Tibial nerve (tissue), 4 donors: Measurements from ENCODE around the gene TUBB4B. TPM values are rescaled to one million over a fixed set of nuclear protein-coding genes. Genes with fewer than 3 reads are reported as not detected.

Experiments
- DNase-seq, 2 donors: peaks; one replicate each; pipeline ENCODE4 v3.0.0-alpha.2; 2019; ENCODE audit warnings: low spot score in 2 of 2
- H3K27ac ChIP-seq, 4 donors: fragments of 200-600 bp; sonication (generic) in 3 of 4; one replicate each; pipeline ENCODE4 v1.5.1; 2017 to 2019; ENCODE audit warnings: mild to moderate bottlenecking in 1 of 4
- H3K27me3 ChIP-seq, 2 donors: fragments of 200-600 bp; sonication (generic) in 1 of 2; one replicate each; pipeline versions ENCODE4 v1.5.1 to v1.6.0; 2017 to 2019
- H3K36me3 ChIP-seq, 3 donors: fragments of 200-600 bp; sonication (generic); one replicate each; pipeline ENCODE4 v1.5.1; 2018 to 2019
- H3K4me1 ChIP-seq, 4 donors: fragments of 200-600 bp; sonication (generic) in 3 of 4; one replicate each; pipeline ENCODE4 v1.5.1; 2017 to 2019
- H3K4me3 ChIP-seq, 4 donors: fragments of 200-600 bp; sonication (generic) in 3 of 4; one replicate each; pipeline ENCODE4 v1.5.1; 2017 to 2019; ENCODE audit warnings: mild to moderate bottlenecking in 1 of 4, moderate library complexity in 1 of 4
- H3K9me3 ChIP-seq, 4 donors: fragments of 200-600 bp; sonication (generic) in 3 of 4; one replicate each; pipeline ENCODE4 v1.5.1; 2017 to 2019
- EP300 ChIP-seq, 2 donors: sonication (generic); formaldehyde crosslinking; IDR thresholded peaks; one replicate each; pipeline ENCODE4 v1.6.1; 2017; ENCODE audit warnings: antibody characterized with exemption in 2 of 2, mild to moderate bottlenecking in 1 of 2
- POLR2A ChIP-seq, 2 donors: fragments of 450-650 bp; IDR thresholded peaks; one replicate each; pipeline ENCODE4 v1.6.1; 2017; ENCODE audit warnings: antibody characterized with exemption in 2 of 2, mild to moderate bottlenecking in 2 of 2, moderate library complexity in 2 of 2
- WGBS, 2 donors: methylation state at CpG; one replicate each; pipeline ENCODE4 v1.1.5; 2018; 5-methylcytosine and 5-hydroxymethylcytosine counted together
- total RNA-seq, 4 donors: library from RNA; depleted of rRNA; stranded (reverse); fragments of >200 nt; gene quantifications; one replicate each; pipeline ENCODE4 v1.1.0, GENCODE V29; 2016
- TF ChIP-seq, protein P1 (sequence below), 5 experiments: fragments of 200-600 bp in 3 of 5; fragments of 450-650 bp in 2 of 5; sonication (generic) in 3 of 5; IDR thresholded peaks; one replicate each; pipeline ENCODE4 v1.5.1; 2016 to 2019; ENCODE audit warnings: antibody characterized with exemption in 5 of 5, mild to moderate bottlenecking in 3 of 5, moderate library complexity in 2 of 5

TUBB4B gene
- total RNA-seq, 4 donors from 2014 or later: 102 to 190 (median 161) TPM

DNA sequence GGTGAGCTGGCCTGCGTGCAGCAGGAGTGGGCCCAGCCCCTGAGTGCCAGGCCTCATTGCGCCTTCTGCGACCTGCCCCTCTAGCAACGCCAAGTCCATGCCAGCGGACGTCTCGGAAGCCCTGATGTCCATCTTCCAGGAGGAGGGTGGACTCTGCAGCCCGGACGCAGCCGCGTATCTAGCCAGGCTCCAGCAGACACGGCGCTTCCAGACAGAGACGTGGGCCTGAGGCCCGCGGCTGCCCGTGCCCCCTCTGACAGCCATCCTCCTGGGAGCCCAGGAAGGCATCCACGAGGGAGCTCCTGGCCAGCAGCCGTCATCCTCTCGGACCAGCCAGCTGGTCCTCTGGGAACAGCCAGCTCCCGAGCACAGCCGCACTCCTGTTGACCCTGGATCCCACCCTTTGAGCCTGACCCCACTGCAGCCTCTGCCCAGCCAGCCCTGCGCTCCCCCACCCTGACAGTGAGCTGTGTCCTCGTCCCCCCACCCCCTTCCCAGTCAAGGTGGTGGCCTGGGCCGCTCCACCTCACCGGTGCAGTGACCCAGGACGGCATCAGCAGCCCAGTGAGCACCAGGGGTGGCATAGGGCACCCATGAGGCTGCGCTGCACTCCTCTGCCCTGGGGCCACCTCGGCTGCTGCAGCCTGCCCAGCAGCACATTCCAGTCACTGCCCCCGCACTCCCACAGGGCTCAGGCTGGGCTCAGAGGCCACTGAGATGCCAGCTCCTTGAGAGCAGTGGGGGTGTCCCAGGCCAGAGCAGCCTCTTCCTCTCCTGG is 24.7 kb upstream of the TUBB4B start:
- DNase-seq: no peak
- peaks cover 0 to 37% (median 0%) of the 10 kb centered on the region in 3 donors for H3K36me3 ChIP-seq
- WGBS, 2 donors: 81 to 85% methylated on average over 16 to 19 of the region's 30 CpGs
- no peaks in the 10 kb centered on the region for H3K27me3 ChIP-seq
- TF ChIP-seq, protein P1, sequence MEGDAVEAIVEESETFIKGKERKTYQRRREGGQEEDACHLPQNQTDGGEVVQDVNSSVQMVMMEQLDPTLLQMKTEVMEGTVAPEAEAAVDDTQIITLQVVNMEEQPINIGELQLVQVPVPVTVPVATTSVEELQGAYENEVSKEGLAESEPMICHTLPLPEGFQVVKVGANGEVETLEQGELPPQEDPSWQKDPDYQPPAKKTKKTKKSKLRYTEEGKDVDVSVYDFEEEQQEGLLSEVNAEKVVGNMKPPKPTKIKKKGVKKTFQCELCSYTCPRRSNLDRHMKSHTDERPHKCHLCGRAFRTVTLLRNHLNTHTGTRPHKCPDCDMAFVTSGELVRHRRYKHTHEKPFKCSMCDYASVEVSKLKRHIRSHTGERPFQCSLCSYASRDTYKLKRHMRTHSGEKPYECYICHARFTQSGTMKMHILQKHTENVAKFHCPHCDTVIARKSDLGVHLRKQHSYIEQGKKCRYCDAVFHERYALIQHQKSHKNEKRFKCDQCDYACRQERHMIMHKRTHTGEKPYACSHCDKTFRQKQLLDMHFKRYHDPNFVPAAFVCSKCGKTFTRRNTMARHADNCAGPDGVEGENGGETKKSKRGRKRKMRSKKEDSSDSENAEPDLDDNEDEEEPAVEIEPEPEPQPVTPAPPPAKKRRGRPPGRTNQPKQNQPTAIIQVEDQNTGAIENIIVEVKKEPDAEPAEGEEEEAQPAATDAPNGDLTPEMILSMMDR (IDR thresholded peaks at IDR 0.05): no peak
- TF ChIP-seq EP300 (IDR thresholded peaks at IDR 0.05): no peak
- TF ChIP-seq POLR2A (IDR thresholded peaks at IDR 0.05): no peak
- no peaks in the 10 kb centered on the region for H3K9me3 ChIP-seq
- peaks cover 0 to 47% (median 17%) of the 10 kb centered on the region in 4 donors for H3K4me1 ChIP-seq
- no peak overlapping the region for H3K4me3 ChIP-seq
- H3K27ac ChIP-seq: peak overlapping the region in 3 of 4 donors; percentile 54 to 80 (median 76)

DNA sequence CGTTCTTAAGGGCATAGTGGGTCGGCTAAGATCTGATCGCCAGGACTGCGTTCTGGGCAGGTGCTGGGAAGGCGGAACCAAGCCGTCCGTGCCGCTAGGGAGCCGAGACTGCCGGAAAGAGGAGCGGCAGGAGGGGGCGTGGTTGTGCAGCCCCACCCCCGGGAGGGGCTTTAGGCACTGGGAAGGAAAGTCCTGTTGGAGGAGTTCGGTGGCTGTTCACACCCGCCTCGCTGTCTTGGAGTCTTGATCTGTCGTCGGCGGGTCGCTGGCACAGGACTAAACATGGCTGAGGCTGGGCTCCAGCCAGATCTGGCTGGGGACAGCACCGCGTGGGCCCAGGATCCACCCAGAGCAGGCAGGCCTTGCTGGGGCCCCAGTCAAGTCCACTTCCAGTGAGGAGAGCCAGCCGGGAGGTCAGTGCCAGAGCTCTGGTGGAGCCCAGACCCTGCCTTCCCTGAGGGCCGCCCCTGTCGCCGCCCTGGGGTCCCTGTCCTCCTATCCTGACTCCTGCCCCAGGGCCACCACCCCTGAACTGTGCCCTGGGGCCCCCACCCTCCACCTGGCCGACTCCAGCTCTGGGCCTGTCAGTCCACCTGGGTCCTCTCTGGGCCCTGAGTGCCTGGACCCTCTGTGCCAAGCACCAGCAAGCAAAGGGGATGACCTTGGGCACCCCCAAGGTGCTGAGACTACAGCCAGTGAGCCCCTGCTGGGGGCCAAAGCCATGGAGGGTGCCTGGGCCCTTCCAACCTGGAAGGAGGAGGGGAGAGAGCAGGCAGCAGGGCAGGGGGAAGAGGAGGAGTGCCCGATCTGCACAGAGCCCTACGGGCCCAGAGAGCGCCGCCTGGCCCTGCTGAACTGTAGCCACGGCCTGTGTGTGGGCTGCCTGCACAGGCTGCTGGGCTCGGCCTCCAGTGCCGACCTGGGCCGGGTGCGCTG is 23.5 kb upstream of the TUBB4B start:
- peak; percentile 43 to 48 for DNase-seq

DNA sequence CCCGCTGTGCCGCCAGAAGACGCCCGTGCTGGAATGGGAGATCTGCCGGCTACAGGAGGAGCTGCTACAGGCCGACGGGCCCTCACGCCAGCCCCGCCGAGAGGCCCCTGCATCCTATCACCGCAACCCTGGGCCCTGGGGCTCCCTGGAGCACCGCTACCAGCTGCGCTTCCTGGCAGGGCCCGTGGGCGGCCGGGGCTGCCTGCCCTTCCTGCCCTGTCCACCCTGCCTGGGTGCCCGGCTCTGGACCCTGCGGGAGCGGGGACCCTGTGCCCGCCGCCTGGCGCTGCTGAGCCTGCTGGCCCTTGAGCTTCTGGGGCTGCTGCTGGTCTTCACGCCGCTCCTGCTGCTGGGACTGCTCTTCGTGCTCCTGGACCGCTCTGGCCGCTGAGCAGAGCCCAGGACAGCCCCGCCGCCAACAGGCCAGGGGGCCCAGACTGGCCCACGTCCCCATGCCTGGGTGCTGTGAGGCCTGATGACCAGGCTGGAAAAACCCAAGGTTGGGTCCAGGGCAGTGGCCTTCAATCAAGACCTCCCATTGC is 22.8 kb upstream of the TUBB4B start:
- H3K27me3 ChIP-seq: no peaks in the 10 kb centered on the region
- peak overlapping the region in 2 of 4 donors; percentile 31 to 40 for H3K4me3 ChIP-seq
- peaks cover 0 to 61% (median 28%) of the 10 kb centered on the region in 4 donors for H3K4me1 ChIP-seq
- DNase-seq: no peak
- WGBS, 2 donors: 81 to 82% methylated on average over 8 to 29 of the region's 30 CpGs
- H3K9me3 ChIP-seq: no peaks in the 10 kb centered on the region
- H3K27ac ChIP-seq: peak overlapping the region in 3 of 4 donors; percentile 76 to 83 (median 80)
- no peak for TF ChIP-seq POLR2A (IDR thresholded peaks at IDR 0.05)
- TF ChIP-seq, protein P1 (IDR thresholded peaks at IDR 0.05): no peak
- TF ChIP-seq EP300 (IDR thresholded peaks at IDR 0.05): no peak
- peaks cover 0 to 37% (median 0%) of the 10 kb centered on the region in 3 donors for H3K36me3 ChIP-seq

More for the DNA sequence above, 23.5 kb upstream of the TUBB4B start:
- no peaks in the 10 kb centered on the region for H3K9me3 ChIP-seq
- H3K27me3 ChIP-seq: no peaks in the 10 kb centered on the region
- H3K36me3 ChIP-seq: peaks cover 0 to 37% (median 0%) of the 10 kb centered on the region in 3 donors
- peak overlapping the region in 3 of 4 donors; percentile 76 to 83 (median 80) for H3K27ac ChIP-seq
- H3K4me1 ChIP-seq: peaks cover 0 to 55% (median 23%) of the 10 kb centered on the region in 4 donors
- peak overlapping the region in 2 of 4 donors; percentile 31 to 40 for H3K4me3 ChIP-seq
- WGBS, 2 donors: 52 to 65% methylated on average over 14 to 29 of the region's 36 CpGs
- TF ChIP-seq, protein P1 (IDR thresholded peaks at IDR 0.05): peak in 1 of 5 experiments; percentile 20
- peak in 1 of 2 donors; percentile 53 for TF ChIP-seq EP300 (IDR thresholded peaks at IDR 0.05)
- TF ChIP-seq POLR2A (IDR thresholded peaks at IDR 0.05): peak in 1 of 2 donors; percentile 29

DNA sequence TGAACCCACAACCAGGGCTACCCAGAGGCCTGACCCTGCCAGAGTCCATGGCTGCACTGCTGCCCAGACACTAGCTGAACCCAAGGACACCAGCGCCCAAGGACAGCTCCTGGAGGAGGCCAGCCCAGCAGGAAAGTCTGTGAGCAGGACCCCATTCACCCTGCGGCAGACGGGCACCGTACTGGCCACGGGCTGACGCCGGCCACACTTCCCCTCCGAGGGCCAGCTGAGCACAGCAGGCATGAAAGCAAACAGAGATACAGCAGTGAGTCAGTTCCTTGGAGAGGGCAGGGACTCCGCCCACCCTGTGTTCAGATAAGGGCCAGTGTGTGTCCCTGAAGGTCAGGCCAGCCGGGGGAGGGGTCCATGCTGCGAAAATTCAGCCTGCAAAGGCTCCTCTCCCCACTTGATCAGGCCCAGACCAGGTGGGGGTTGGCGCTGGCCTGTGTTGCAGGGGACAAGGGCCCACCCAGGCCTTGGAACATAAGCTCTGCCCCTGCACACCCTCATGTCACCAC is 22.3 kb upstream of the TUBB4B start:
- Histone ChIP-seq H3K4me1 (peaks cover 0 to 63% (median 30%) of the 10 kb centered on the region in 4 donors), H3K27ac (peak overlapping the region in 2 of 4 donors; percentile 80 to 83), H3K4me3 (no peak overlapping the region), H3K36me3 (peaks cover 0 to 32% (median 0%) of the 10 kb centered on the region in 3 donors), H3K9me3 (no peaks in the 10 kb centered on the region), H3K27me3 (no peaks in the 10 kb centered on the region)
- TF ChIP-seq POLR2A (IDR thresholded peaks at IDR 0.05): no peak
- TF ChIP-seq EP300 (IDR thresholded peaks at IDR 0.05): no peak
- TF ChIP-seq, protein P1 (IDR thresholded peaks at IDR 0.05): no peak
- 69 to 82% methylated on average over 12 of the region's 12 CpGs for WGBS, 2 donors
- DNase-seq: no peak
